WTC11 (cell line): Measurements from ENCODE around the gene CTAGE1. TPM values are rescaled to one million over a fixed set of nuclear protein-coding genes. Genes with fewer than 3 reads are reported as not detected.
A peak's percentile ranks its signal among the peaks of the same experiment; 100 is the strongest.

Experiments used
- ATAC-seq: fragments of 200-7000 bp; cut with Tn5 transposase; 2 replicates; pipeline ENCODE4 v1.10.0; 2021; ENCODE audit warnings: mild to moderate bottlenecking, moderate library complexity
- CTCF ChIA-PET: fragments of 300-600 bp; sonication (Branson Sonifier 250); formaldehyde crosslinking; loops from one replicate; lab custom pipeline; 2021; ENCODE audit warnings: antibody characterized with exemption; lab: Charles Lee
- POLR2A ChIA-PET: fragments of 350-600 bp; sonication (Branson Sonifier 250); formaldehyde crosslinking; loops from one replicate; lab custom pipeline; 2021; ENCODE audit warnings: antibody characterized with exemption; lab: Charles Lee
- DNase-seq: peaks from one replicate; pipeline ENCODE4 v3.0.0; 2021; ENCODE audit warnings: low spot score
- H3K27ac Mint-ChIP-seq: 2 replicates; pipeline ENCODE4 v1.8.0; 2021; ENCODE audit warnings: mixed read lengths
- H3K27me3 Mint-ChIP-seq: 2 replicates; pipeline ENCODE4 v1.8.0; 2021; ENCODE audit warnings: low read depth, mild to moderate bottlenecking, moderate library complexity, mixed read lengths
- H3K36me3 Mint-ChIP-seq: 2 replicates; pipeline ENCODE4 v1.8.0; 2021; ENCODE audit warnings: mixed read lengths
- H3K4me1 Mint-ChIP-seq: 2 replicates; pipeline ENCODE4 v1.8.0; 2022; ENCODE audit warnings: mixed read lengths
- H3K4me3 Mint-ChIP-seq: 2 replicates; pipeline ENCODE4 v1.8.0; 2021; ENCODE audit warnings: mild to moderate bottlenecking, moderate library complexity, mixed read lengths
- H3K9me3 Mint-ChIP-seq: 2 replicates; pipeline ENCODE4 v1.8.0; 2021; ENCODE audit warnings: mixed read lengths
- CREM ChIP-seq: sonication (generic); formaldehyde crosslinking; IDR thresholded peaks from 2 replicates; pipeline ENCODE4 v1.8.1; 2022; ENCODE audit warnings: mild to moderate bottlenecking, missing genetic modification reagents, moderate library complexity
- CTCF ChIP-seq: fragments of 200-600 bp; IDR thresholded peaks from 2 replicates; pipeline ENCODE4 v1.8.0; 2022; ENCODE audit warnings: antibody characterized with exemption
- ETV6 ChIP-seq: sonication (generic); formaldehyde crosslinking; IDR thresholded peaks from 2 replicates; pipeline ENCODE4 v1.8.1; 2022; ENCODE audit warnings: mild to moderate bottlenecking, missing genetic modification reagents
- FOXK1 ChIP-seq: sonication (generic); formaldehyde crosslinking; IDR thresholded peaks from 2 replicates; pipeline ENCODE4 v1.8.0; 2022; ENCODE audit warnings: mild to moderate bottlenecking, moderate library complexity, missing genetic modification reagents
- KAT7 ChIP-seq: sonication (generic); formaldehyde crosslinking; IDR thresholded peaks from 2 replicates; pipeline ENCODE4 v1.8.1; 2023; ENCODE audit warnings: missing genetic modification reagents, mild to moderate bottlenecking, borderline replicate concordance
- MYBL2 ChIP-seq: sonication (generic); formaldehyde crosslinking; IDR thresholded peaks from 2 replicates; pipeline ENCODE4 v1.8.1; 2023; ENCODE audit warnings: mild to moderate bottlenecking, moderate library complexity, missing genetic modification reagents
- NR3C1 ChIP-seq: sonication (generic); formaldehyde crosslinking; conservative IDR thresholded peaks from 2 replicates; pipeline ENCODE4 v1.8.1; 2023; ENCODE audit warnings: low read depth, mild to moderate bottlenecking, missing genetic modification reagents
- OVOL2 ChIP-seq: fragments of 250-450 bp; sonication (Bioruptor Pico); IDR thresholded peaks from 2 replicates; pipeline ENCODE4 v1.9.0; 2021; ENCODE audit warnings: mild to moderate bottlenecking, borderline replicate concordance
- TEAD1 ChIP-seq: sonication (generic); formaldehyde crosslinking; IDR thresholded peaks from 2 replicates; pipeline ENCODE4 v1.8.0; 2022; ENCODE audit warnings: mild to moderate bottlenecking, missing genetic modification reagents
- USF2 ChIP-seq: sonication (generic); formaldehyde crosslinking; IDR thresholded peaks from 2 replicates; pipeline ENCODE4 v1.8.1; 2023; ENCODE audit warnings: mild to moderate bottlenecking, missing genetic modification reagents, moderate library complexity
- ZNF512 ChIP-seq: sonication (generic); formaldehyde crosslinking; IDR thresholded peaks from 2 replicates; pipeline ENCODE4 v1.8.1; 2022; ENCODE audit warnings: missing genetic modification reagents, borderline replicate concordance
- ZNF532 ChIP-seq: fragments of 250-450 bp; sonication (Bioruptor Pico); IDR thresholded peaks from 2 replicates; pipeline ENCODE4 v1.9.0; 2021; ENCODE audit warnings: mild to moderate bottlenecking, borderline replicate concordance
- total RNA-seq: library from RNA; stranded (reverse); gene quantifications from 3 replicates; pipeline ENCODE4 v1.2.3, GENCODE V29; 2021

CTAGE1 gene
- total RNA-seq, 1 experiment from 2014 or later, result not detected

- TF ChIP-seq ZNF532 (CRISPR knock-in tag) (no peak), USF2 (no peak), MYBL2 (no peak), CREM (no peak)
Observed at GRCh38 chr18:22387364-22387763, 30.4 kb downstream of the CTAGE1 start (continued).

- H3K9me3 Mint-ChIP-seq, result no peaks in the 10 kb centered on the region; the same call in 1 of the 2 replicates
- TF ChIP-seq TEAD1 (CRISPR knock-in tag) (no peak), KAT7 (CRISPR knock-in tag) (no peak), FOXK1 (CRISPR knock-in tag) (no peak), ZNF512 (CRISPR knock-in tag) (no peak), OVOL2 (CRISPR knock-in tag) (no peak), ETV6 (CRISPR knock-in tag) (no peak), NR3C1 (no peak)
- TF ChIP-seq, all 79 proteins: peak for 0
- ATAC-seq (no peak), DNase-seq (no peak)
- CTCF ChIA-PET, result no interaction called here
- H3K36me3 Mint-ChIP-seq, result no peaks in the 10 kb centered on the region
- no peak overlapping the region for H3K4me3 Mint-ChIP-seq
- no peak overlapping the region for H3K27ac Mint-ChIP-seq
- H3K27me3 Mint-ChIP-seq, result peaks cover 3% of the 10 kb centered on the region; the same call in 1 of the 2 replicates
- H3K4me1 Mint-ChIP-seq, result no peaks in the 10 kb centered on the region
- POLR2A ChIA-PET, result no interaction called here
Observed at GRCh38 chr18:22385718-22386117, 32.0 kb downstream of the CTAGE1 start.

GRCh38 chr18:22378672-22379282 lies 38.9 kb downstream of the CTAGE1 start:
- Mint-ChIP-seq H3K27me3 (peaks cover 3% of the 10 kb centered on the region; the same call in 1 of the 2 replicates), H3K4me1 (no peaks in the 10 kb centered on the region), H3K27ac (no peak overlapping the region), H3K4me3 (no peak overlapping the region), H3K36me3 (no peaks in the 10 kb centered on the region), H3K9me3 (no peaks in the 10 kb centered on the region)
- ATAC-seq, result peak; percentile 87
- ChIA-PET CTCF (interaction anchor here (0.5 to 1.1 kb wide), 32 partner anchors 10 to 450 kb away, joined by 3 to 9 read pairs (median 4); partner anchors contain the start of gene CTAGE1), POLR2A (no interaction called here)
- TF ChIP-seq ETV6 (CRISPR knock-in tag), result no peak
- peak; percentile 52 for TF ChIP-seq CTCF
- peak; percentile 39 for DNase-seq
